H9 (cell line): ENCODE data around the gene CADPS2. TPM values are rescaled to one million over a fixed set of nuclear protein-coding genes. Genes with fewer than 3 reads are reported as not detected.
A peak's percentile ranks its signal among the peaks of the same experiment; 100 is the strongest.

ENCODE experiments used
- DNase-seq: peaks from one replicate; pipeline ENCODE4 v3.0.0-alpha.2; 2017
- H2AFZ ChIP-seq: one replicate; pipeline ENCODE4 v1.6.1; 2013; ENCODE audit warnings: mild to moderate bottlenecking, low read length, control low read depth, moderate library complexity
- H2AK5ac ChIP-seq: 2 replicates; pipeline ENCODE4 v1.6.1; 2013; ENCODE audit warnings: low read length, control low read depth, mixed read lengths; ENCODE audit not compliant: insufficient read length
- H2BK120ac ChIP-seq: one replicate; pipeline ENCODE4 v1.6.1; 2013; ENCODE audit warnings: low read depth, mild to moderate bottlenecking, low read length, control low read depth, inconsistent platforms; ENCODE audit not compliant: poor library complexity, severe bottlenecking
- H2BK12ac ChIP-seq: 2 replicates; pipeline ENCODE4 v1.6.1; 2013; ENCODE audit warnings: low read length, control low read depth, mixed read lengths, low read depth; ENCODE audit not compliant: insufficient read length
- H2BK15ac ChIP-seq: 2 replicates; pipeline ENCODE4 v1.6.1; 2013; ENCODE audit warnings: low read depth, low read length, control low read depth
- H2BK20ac ChIP-seq: one replicate; pipeline ENCODE4 v1.6.1; 2013; ENCODE audit warnings: low read depth, mild to moderate bottlenecking, low read length, control low read depth, inconsistent platforms; ENCODE audit not compliant: poor library complexity, severe bottlenecking
- H2BK5ac ChIP-seq: 2 replicates; pipeline ENCODE4 v1.6.1; 2013; ENCODE audit warnings: low read length, control low read depth, mixed read lengths; ENCODE audit not compliant: insufficient read length
- H3K14ac ChIP-seq: 2 replicates; pipeline ENCODE4 v1.6.1; 2013; ENCODE audit warnings: low read length, control low read depth; ENCODE audit not compliant: insufficient read depth
- H3K18ac ChIP-seq: 2 replicates; pipeline ENCODE4 v1.6.1; 2013; ENCODE audit warnings: low read depth, mild to moderate bottlenecking, mixed read lengths, low read length, control low read depth; ENCODE audit not compliant: insufficient read length
- H3K23ac ChIP-seq: 2 replicates; pipeline ENCODE4 v1.6.1; 2013; ENCODE audit warnings: low read length, control low read depth, mixed read lengths, low read depth; ENCODE audit not compliant: insufficient read length
- H3K23me2 ChIP-seq: 2 replicates; pipeline ENCODE4 v1.6.1; 2013; ENCODE audit warnings: low read depth, mild to moderate bottlenecking, mixed read lengths, low read length, control low read depth; ENCODE audit not compliant: insufficient read length, poor library complexity, severe bottlenecking
- H3K27ac ChIP-seq: 2 replicates; pipeline ENCODE4 v1.5.1; 2013; ENCODE audit warnings: low read length, control low read depth, mixed read lengths, low read depth; ENCODE audit not compliant: insufficient read length
- H3K27me3 ChIP-seq: 2 replicates; pipeline ENCODE4 v1.6.1; 2013; ENCODE audit warnings: low read length, control low read depth, inconsistent platforms; ENCODE audit not compliant: insufficient read depth
- H3K4ac ChIP-seq: 2 replicates; pipeline ENCODE4 v1.6.1; 2013; ENCODE audit warnings: low read depth, mild to moderate bottlenecking, control low read depth, inconsistent platforms, low read length, moderate library complexity
- H3K4me1 ChIP-seq: 2 replicates; pipeline ENCODE4 v1.6.1; 2013; ENCODE audit warnings: low read length, control low read depth, inconsistent platforms; ENCODE audit not compliant: insufficient read depth
- H3K4me2 ChIP-seq: 2 replicates; pipeline ENCODE4 v1.6.1; 2013; ENCODE audit warnings: low read length, control low read depth, mixed read lengths; ENCODE audit not compliant: insufficient read length, insufficient read depth
- H3K56ac ChIP-seq: 2 replicates; pipeline ENCODE4 v1.6.1; 2013; ENCODE audit warnings: low read depth, mild to moderate bottlenecking, mixed read lengths, low read length, control low read depth; ENCODE audit not compliant: insufficient read length
- H3K79me1 ChIP-seq: 2 replicates; pipeline ENCODE4 v1.6.1; 2013; ENCODE audit warnings: low read depth, mild to moderate bottlenecking, moderate library complexity, low read length, control low read depth, inconsistent platforms; ENCODE audit not compliant: insufficient read depth, poor library complexity, severe bottlenecking
- H3K79me2 ChIP-seq: 2 replicates; pipeline ENCODE4 v1.6.1; 2013; ENCODE audit warnings: low read length, control low read depth, inconsistent platforms; ENCODE audit not compliant: insufficient read depth
- H3K9ac ChIP-seq: 2 replicates; pipeline ENCODE4 v1.6.1; 2013; ENCODE audit warnings: low read length, control low read depth, mixed read lengths; ENCODE audit not compliant: insufficient read length; ENCODE audit errors: extremely low read depth
- H3K9me3 ChIP-seq: one replicate; pipeline ENCODE4 v1.6.1; 2013; ENCODE audit warnings: low read depth, low read length, inconsistent platforms; ENCODE audit not compliant: control insufficient read depth
- H3T11ph ChIP-seq: one replicate; pipeline ENCODE4 v1.6.1; 2013; ENCODE audit warnings: mild to moderate bottlenecking, low read length, control low read depth, inconsistent platforms
- H4K20me1 ChIP-seq: one replicate; pipeline ENCODE4 v1.6.1; 2013; ENCODE audit not compliant: control insufficient read depth, insufficient read length, insufficient read depth
- H4K5ac ChIP-seq: 2 replicates; pipeline ENCODE4 v1.6.1; 2013; ENCODE audit warnings: low read depth, mild to moderate bottlenecking, mixed read lengths, low read length, control low read depth; ENCODE audit not compliant: insufficient read length
- H4K8ac ChIP-seq: replicated peaks from 2 replicates; pipeline ENCODE4 v1.6.1; 2013; ENCODE audit warnings: low read length, control low read depth, mixed read lengths, low read depth; ENCODE audit not compliant: insufficient read length
- H4K91ac ChIP-seq: 2 replicates; pipeline ENCODE4 v1.6.1; 2013; ENCODE audit warnings: low read depth, mild to moderate bottlenecking, moderate library complexity, mixed read lengths, low read length, control low read depth; ENCODE audit not compliant: insufficient read length
- H3K27ac Mint-ChIP-seq, 3 experiments: 2 replicates in 2 of 3; 3 replicates in 1 of 3; pipeline ENCODE4 v1.8.0; 2020 to 2021; ENCODE audit warnings: mixed read lengths in 3 of 3, mild to moderate bottlenecking in 1 of 3, moderate library complexity in 1 of 3
- H3K27me3 Mint-ChIP-seq: 2 replicates; pipeline ENCODE4 v1.8.0; 2021; ENCODE audit warnings: low read depth, mild to moderate bottlenecking, moderate library complexity, mixed read lengths
- H3K36me3 Mint-ChIP-seq, 3 experiments: 2 replicates in 2 of 3; 3 replicates in 1 of 3; pipeline ENCODE4 v1.8.0; 2020 to 2021; ENCODE audit warnings: low read depth in 3 of 3, mixed read lengths in 3 of 3; ENCODE audit not compliant: insufficient read depth in 1 of 3
- H3K4me1 Mint-ChIP-seq, 2 experiments: 2 replicates each; pipeline ENCODE4 v1.8.0; 2020; ENCODE audit warnings: mixed read lengths in 2 of 2
- H3K4me3 Mint-ChIP-seq, 2 experiments: 2 replicates in 1 of 2; 3 replicates in 1 of 2; pipeline ENCODE4 v1.8.0; 2020 to 2021; ENCODE audit warnings: mild to moderate bottlenecking in 2 of 2, mixed read lengths in 2 of 2, moderate library complexity in 1 of 2
- H3K9me3 Mint-ChIP-seq, 2 experiments: 2 replicates in 1 of 2; 3 replicates in 1 of 2; pipeline ENCODE4 v1.8.0; 2020; ENCODE audit warnings: mild to moderate bottlenecking in 2 of 2, mixed read lengths in 2 of 2, moderate library complexity in 1 of 2
- CTCF ChIP-seq: fragments of 200-600 bp; sonication (generic); conservative IDR thresholded peaks from 3 replicates; pipeline ENCODE4 v1.8.0; 2021; ENCODE audit warnings: antibody characterized with exemption, mild to moderate bottlenecking
- total RNA-seq: library from RNA; stranded (reverse); gene quantifications from 2 replicates; pipeline ENCODE4 v1.2.1, GENCODE V29; 2021

Gene CADPS2
- total RNA-seq, 1 experiment from 2014 or later, result 7.1 TPM

GRCh38 chr7:122521767-122522166 lies 364.5 kb downstream of the CADPS2 start:
- no peak overlapping the region for H4K8ac ChIP-seq
- no peak overlapping the region for H3K27ac ChIP-seq
- no peak overlapping the region for H2BK12ac ChIP-seq
- no peak overlapping the region for H2BK15ac ChIP-seq
- peak overlapping the region in 2 of 3 experiments; percentile 49 to 92; a peak in 3 of 7 replicates for H3K27ac Mint-ChIP-seq
- H4K91ac ChIP-seq, result no peak overlapping the region
- H4K20me1 ChIP-seq, result no peaks in the 10 kb centered on the region
- H2AK5ac ChIP-seq, result no peak overlapping the region
- H3K4me1 Mint-ChIP-seq, result peaks cover 47 to 57% of the 10 kb centered on the region in 2 experiments
- H3K79me1 ChIP-seq, result no peaks in the 10 kb centered on the region
- no peak overlapping the region for H3K4me2 ChIP-seq
- H3K79me2 ChIP-seq, result no peaks in the 10 kb centered on the region
- H3T11ph ChIP-seq, result no peak overlapping the region
- no peak overlapping the region for H4K5ac ChIP-seq
- H2AFZ ChIP-seq, result no peak overlapping the region
- no peak overlapping the region for H2BK20ac ChIP-seq
- H3K36me3 Mint-ChIP-seq, result peaks cover 0 to 11% (median 3%) of the 10 kb centered on the region in 3 experiments; a peak in 4 of 7 replicates
- no peak for DNase-seq
- H3K9ac ChIP-seq, result no peak overlapping the region
- peaks cover 0 to 3% of the 10 kb centered on the region in 2 experiments; a peak in 1 of 5 replicates for H3K9me3 Mint-ChIP-seq
- H3K9me3 ChIP-seq, result no peaks in the 10 kb centered on the region
- no peaks in the 10 kb centered on the region for H3K23me2 ChIP-seq
- no peak overlapping the region for H3K18ac ChIP-seq
- no peak for TF ChIP-seq CTCF
- H2BK120ac ChIP-seq, result no peak overlapping the region
- no peaks in the 10 kb centered on the region for H3K27me3 Mint-ChIP-seq
- H3K4ac ChIP-seq, result no peak overlapping the region
- no peaks in the 10 kb centered on the region for H3K27me3 ChIP-seq
- no peak overlapping the region for H3K14ac ChIP-seq
- H3K4me1 ChIP-seq, result peaks cover 2% of the 10 kb centered on the region; the same call in 1 of the 2 replicates
- no peak overlapping the region for H2BK5ac ChIP-seq
- no peak overlapping the region for H3K56ac ChIP-seq
- no peak overlapping the region for H3K23ac ChIP-seq
- no peak overlapping the region for H3K4me3 Mint-ChIP-seq
